K562 (cell line): Measurements from ENCODE around the gene LRRC7. TPM values are rescaled to one million over a fixed set of nuclear protein-coding genes. Genes with fewer than 3 reads are reported as not detected.
A peak's percentile ranks its signal among the peaks of the same experiment; 100 is the strongest.

ENCODE experiments used
- BRF2 ChIP-seq: IDR thresholded peaks from 3 replicates; pipeline ENCODE4 v1.6.1; 2011; ENCODE audit warnings: borderline replicate concordance, mild to moderate bottlenecking; ENCODE audit not compliant: insufficient read length, insufficient read depth
- CBX5 ChIP-seq: IDR thresholded peaks from 2 replicates; pipeline ENCODE4 v1.6.1; 2014; ENCODE audit warnings: low read depth, borderline replicate concordance
- CSDE1 ChIP-seq, 2 experiments: fragments of 450-650 bp; IDR thresholded peaks; 2 replicates each; pipeline ENCODE4 v1.6.1; 2016; ENCODE audit warnings: mild to moderate bottlenecking in 1 of 2
- CXXC5 ChIP-seq: fragments of 250-450 bp; sonication (Bioruptor Pico); IDR thresholded peaks from 2 replicates; pipeline ENCODE4 v1.8.0; 2022; ENCODE audit warnings: inconsistent platforms, mild to moderate bottlenecking, moderate library complexity
- L3MBTL2 ChIP-seq: fragments of 450-650 bp; IDR thresholded peaks from 2 replicates; pipeline ENCODE4 v1.6.1; 2016; ENCODE audit warnings: mild to moderate bottlenecking, moderate library complexity
- SIRT6 ChIP-seq: IDR thresholded peaks from one replicate; pipeline ENCODE4 v1.6.1; 2012; ENCODE audit warnings: low read depth, mild to moderate bottlenecking, control low read depth, inconsistent platforms, low read length, moderate library complexity
- STAG1 ChIP-seq: sonication (generic); formaldehyde crosslinking; IDR thresholded peaks from 2 replicates; pipeline ENCODE4 v1.5.0; 2020; ENCODE audit warnings: missing genetic modification reagents, borderline replicate concordance
- U2AF1 ChIP-seq: fragments of 200-400 bp; formaldehyde crosslinking; optimal IDR thresholded peaks from 2 replicates; pipeline ENCODE3; 2017; ENCODE audit warnings: mild to moderate bottlenecking, low read depth, low read length, moderate library complexity
- YY1 ChIP-seq, 3 experiments: IDR thresholded peaks; 2 replicates each; pipeline ENCODE4 v1.6.1; 2011; ENCODE audit warnings: low read length in 2 of 3, mild to moderate bottlenecking in 2 of 3, moderate library complexity in 2 of 3, borderline replicate concordance in 1 of 3, control low read depth in 1 of 3, low read depth in 1 of 3; ENCODE audit not compliant: insufficient read depth in 3 of 3, insufficient replicate concordance in 2 of 3, control insufficient read depth in 1 of 3, insufficient read length in 1 of 3; ENCODE audit errors: extremely low read depth in 1 of 3
- ZBTB7A ChIP-seq: IDR thresholded peaks from 2 replicates; pipeline ENCODE4 v1.6.1; 2011; ENCODE audit warnings: low read depth, mild to moderate bottlenecking, low read length, moderate library complexity, borderline replicate concordance; ENCODE audit not compliant: control insufficient read depth
- ZNF280A ChIP-seq: fragments of 450-650 bp; IDR thresholded peaks from 2 replicates; pipeline ENCODE4 v1.6.1; 2018; ENCODE audit warnings: mild to moderate bottlenecking, low read depth; ENCODE audit not compliant: partially characterized antibody
- ZNF668 ChIP-seq: fragments of 250-450 bp; sonication (Bioruptor Pico); IDR thresholded peaks from 2 replicates; pipeline ENCODE4 v1.8.0; 2022; ENCODE audit warnings: mild to moderate bottlenecking, inconsistent platforms
- polyA plus RNA-seq, 8 experiments: library from polyadenylated mRNA; depleted of rRNA in 4 of 8; stranded (reverse) in 5 of 8; unstranded in 3 of 8; fragments of >200 nt; fragmentation: Nextera tagmentation in 2 of 8; fragmentation: Illumina TruSeq in 1 of 8; extraction: Ambion mirVana in 2 of 8; extraction: Trizol in 1 of 8; gene quantifications; 2 replicates each; pipeline versions ENCODE4 v1.2.1 to v1.2.3, GENCODE V29; 2011 to 2014; ENCODE audit warnings: inconsistent platforms in 1 of 8, missing spikeins in 1 of 8
- total RNA-seq, 7 experiments: library from RNA; depleted of rRNA in 6 of 7; stranded (reverse); fragments of >200 nt in 6 of 7; fragmentation: Illumina TruSeq in 2 of 7; extraction: Trizol in 2 of 7; gene quantifications; 2 replicates each; pipeline versions ENCODE4 v1.2.1 to v1.2.3, GENCODE V29; 2011 to 2021; ENCODE audit warnings: low replicate concordance in 1 of 7
- TF ChIP-seq, protein P1 (sequence below): fragments of 450-650 bp; IDR thresholded peaks from 2 replicates; pipeline ENCODE4 v1.6.1; 2017; ENCODE audit warnings: antibody characterized with exemption, mild to moderate bottlenecking
- TF ChIP-seq, protein P2 (sequence below): sonication (generic); formaldehyde crosslinking; IDR thresholded peaks from 2 replicates; pipeline ENCODE4 v1.8.0; 2022; ENCODE audit warnings: missing genetic modification reagents, mild to moderate bottlenecking, borderline replicate concordance
- TF ChIP-seq, protein P3 (sequence below): sonication (generic); formaldehyde crosslinking; IDR thresholded peaks from 2 replicates; pipeline ENCODE4 v1.8.1; 2022; ENCODE audit warnings: missing genetic modification reagents

Gene LRRC7
- total and polyA plus RNA-seq, 9 of the 15 experiments (the other 6 are each of a cell fraction or from before 2014, with no cell fraction given): 0.09 to 0.94 (median 0.49) TPM

- TF ChIP-seq BRF2 (no peak), ZBTB7A (peak; percentile 5; the same call in 1 of the 2 replicates), L3MBTL2 (0 out of 2 replicates have a peak, but pooled peaks have one; percentile 7), SIRT6 (no peak), ZNF280A (no peak), U2AF1 (no peak), STAG1 (no peak), CSDE1 (IDR thresholded peaks at IDR 0.05) (no peak), CBX5 (no peak), YY1 (IDR thresholded peaks at IDR 0.05; ENCODE audit: borderline replicate concordance in 1 of 3, control insufficient read depth in 1 of 3, extremely low read depth in 1 of 3, insufficient read depth in 3 of 3, insufficient read length in 1 of 3, insufficient replicate concordance in 2 of 3, low read depth in 1 of 3, low read length in 2 of 3) (no peak), CXXC5 (CRISPR knock-in tag) (peak; percentile 24), ZNF668 (CRISPR knock-in tag) (no peak)
- TF ChIP-seq, protein P1, sequence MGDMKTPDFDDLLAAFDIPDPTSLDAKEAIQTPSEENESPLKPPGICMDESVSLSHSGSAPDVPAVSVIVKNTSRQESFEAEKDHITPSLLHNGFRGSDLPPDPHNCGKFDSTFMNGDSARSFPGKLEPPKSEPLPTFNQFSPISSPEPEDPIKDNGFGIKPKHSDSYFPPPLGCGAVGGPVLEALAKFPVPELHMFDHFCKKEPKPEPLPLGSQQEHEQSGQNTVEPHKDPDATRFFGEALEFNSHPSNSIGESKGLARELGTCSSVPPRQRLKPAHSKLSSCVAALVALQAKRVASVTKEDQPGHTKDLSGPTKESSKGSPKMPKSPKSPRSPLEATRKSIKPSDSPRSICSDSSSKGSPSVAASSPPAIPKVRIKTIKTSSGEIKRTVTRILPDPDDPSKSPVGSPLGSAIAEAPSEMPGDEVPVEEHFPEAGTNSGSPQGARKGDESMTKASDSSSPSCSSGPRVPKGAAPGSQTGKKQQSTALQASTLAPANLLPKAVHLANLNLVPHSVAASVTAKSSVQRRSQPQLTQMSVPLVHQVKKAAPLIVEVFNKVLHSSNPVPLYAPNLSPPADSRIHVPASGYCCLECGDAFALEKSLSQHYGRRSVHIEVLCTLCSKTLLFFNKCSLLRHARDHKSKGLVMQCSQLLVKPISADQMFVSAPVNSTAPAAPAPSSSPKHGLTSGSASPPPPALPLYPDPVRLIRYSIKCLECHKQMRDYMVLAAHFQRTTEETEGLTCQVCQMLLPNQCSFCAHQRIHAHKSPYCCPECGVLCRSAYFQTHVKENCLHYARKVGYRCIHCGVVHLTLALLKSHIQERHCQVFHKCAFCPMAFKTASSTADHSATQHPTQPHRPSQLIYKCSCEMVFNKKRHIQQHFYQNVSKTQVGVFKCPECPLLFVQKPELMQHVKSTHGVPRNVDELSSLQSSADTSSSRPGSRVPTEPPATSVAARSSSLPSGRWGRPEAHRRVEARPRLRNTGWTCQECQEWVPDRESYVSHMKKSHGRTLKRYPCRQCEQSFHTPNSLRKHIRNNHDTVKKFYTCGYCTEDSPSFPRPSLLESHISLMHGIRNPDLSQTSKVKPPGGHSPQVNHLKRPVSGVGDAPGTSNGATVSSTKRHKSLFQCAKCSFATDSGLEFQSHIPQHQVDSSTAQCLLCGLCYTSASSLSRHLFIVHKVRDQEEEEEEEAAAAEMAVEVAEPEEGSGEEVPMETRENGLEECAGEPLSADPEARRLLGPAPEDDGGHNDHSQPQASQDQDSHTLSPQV: no peak
- TF ChIP-seq, protein P2, sequence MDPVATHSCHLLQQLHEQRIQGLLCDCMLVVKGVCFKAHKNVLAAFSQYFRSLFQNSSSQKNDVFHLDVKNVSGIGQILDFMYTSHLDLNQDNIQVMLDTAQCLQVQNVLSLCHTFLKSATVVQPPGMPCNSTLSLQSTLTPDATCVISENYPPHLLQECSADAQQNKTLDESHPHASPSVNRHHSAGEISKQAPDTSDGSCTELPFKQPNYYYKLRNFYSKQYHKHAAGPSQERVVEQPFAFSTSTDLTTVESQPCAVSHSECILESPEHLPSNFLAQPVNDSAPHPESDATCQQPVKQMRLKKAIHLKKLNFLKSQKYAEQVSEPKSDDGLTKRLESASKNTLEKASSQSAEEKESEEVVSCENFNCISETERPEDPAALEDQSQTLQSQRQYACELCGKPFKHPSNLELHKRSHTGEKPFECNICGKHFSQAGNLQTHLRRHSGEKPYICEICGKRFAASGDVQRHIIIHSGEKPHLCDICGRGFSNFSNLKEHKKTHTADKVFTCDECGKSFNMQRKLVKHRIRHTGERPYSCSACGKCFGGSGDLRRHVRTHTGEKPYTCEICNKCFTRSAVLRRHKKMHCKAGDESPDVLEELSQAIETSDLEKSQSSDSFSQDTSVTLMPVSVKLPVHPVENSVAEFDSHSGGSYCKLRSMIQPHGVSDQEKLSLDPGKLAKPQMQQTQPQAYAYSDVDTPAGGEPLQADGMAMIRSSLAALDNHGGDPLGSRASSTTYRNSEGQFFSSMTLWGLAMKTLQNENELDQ (CRISPR knock-in tag): no peak
- TF ChIP-seq, protein P3, sequence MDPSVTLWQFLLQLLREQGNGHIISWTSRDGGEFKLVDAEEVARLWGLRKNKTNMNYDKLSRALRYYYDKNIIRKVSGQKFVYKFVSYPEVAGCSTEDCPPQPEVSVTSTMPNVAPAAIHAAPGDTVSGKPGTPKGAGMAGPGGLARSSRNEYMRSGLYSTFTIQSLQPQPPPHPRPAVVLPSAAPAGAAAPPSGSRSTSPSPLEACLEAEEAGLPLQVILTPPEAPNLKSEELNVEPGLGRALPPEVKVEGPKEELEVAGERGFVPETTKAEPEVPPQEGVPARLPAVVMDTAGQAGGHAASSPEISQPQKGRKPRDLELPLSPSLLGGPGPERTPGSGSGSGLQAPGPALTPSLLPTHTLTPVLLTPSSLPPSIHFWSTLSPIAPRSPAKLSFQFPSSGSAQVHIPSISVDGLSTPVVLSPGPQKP (CRISPR knock-in tag): no peak
These were observed at the start of gene LRRC7 (continued) for GRCh38 chr1:69567652-69568420.
